Astrocyte (in vitro differentiated cells and primary cell): Measurements from ENCODE around the gene GCLM. TPM values are rescaled to one million over a fixed set of nuclear protein-coding genes. Genes with fewer than 3 reads are reported as not detected.

Source experiments
- DNase-seq: peaks from one replicate; pipeline ENCODE4 v3.0.0-alpha.2; 2010; ENCODE audit warnings: low read depth
- FAIRE-seq: peaks from 2 replicates; lab custom pipeline; 2011; peaks lifted over from hg19 to GRCh38; lab: Jason Lieb, UNC
- H2AFZ ChIP-seq: 2 replicates; pipeline ENCODE4 v1.6.0; 2012; ENCODE audit warnings: low read depth, low read length, inconsistent platforms
- H3K27ac ChIP-seq: 2 replicates; pipeline ENCODE4 v1.5.1; 2011; ENCODE audit warnings: low read depth, low read length, inconsistent platforms
- H3K27me3 ChIP-seq: 2 replicates; pipeline ENCODE4 v1.6.0; 2011; ENCODE audit warnings: low read length, inconsistent platforms; ENCODE audit not compliant: insufficient read depth
- H3K36me3 ChIP-seq: 2 replicates; pipeline ENCODE4 v1.5.1; 2011; ENCODE audit warnings: low read length, inconsistent platforms; ENCODE audit not compliant: insufficient read depth
- H3K4me1 ChIP-seq: 2 replicates; pipeline ENCODE4 v1.5.1; 2011; ENCODE audit warnings: low read length, inconsistent platforms; ENCODE audit not compliant: insufficient read depth
- H3K4me2 ChIP-seq: 2 replicates; pipeline ENCODE4 v1.6.0; 2012; ENCODE audit warnings: low read length, inconsistent platforms
- H3K4me3 ChIP-seq: 2 replicates; pipeline ENCODE4 v1.5.1; 2011; ENCODE audit warnings: low read depth, mild to moderate bottlenecking, low read length, inconsistent platforms; ENCODE audit not compliant: insufficient read depth
- H3K79me2 ChIP-seq: 2 replicates; pipeline ENCODE4 v1.6.0; 2012; ENCODE audit warnings: mild to moderate bottlenecking, low read length, inconsistent platforms; ENCODE audit not compliant: insufficient read depth
- H3K9ac ChIP-seq: 2 replicates; pipeline ENCODE4 v1.6.0; 2012; ENCODE audit warnings: mild to moderate bottlenecking, low read length, inconsistent platforms
- H3K9me3 ChIP-seq: 2 replicates; pipeline ENCODE4 v1.5.1; 2012; ENCODE audit warnings: low read depth, mild to moderate bottlenecking, low read length, inconsistent platforms; ENCODE audit not compliant: insufficient read depth
- H4K20me1 ChIP-seq: 2 replicates; pipeline ENCODE4 v1.6.0; 2012; ENCODE audit warnings: low read length, inconsistent platforms; ENCODE audit not compliant: insufficient read depth
- H3K27ac Mint-ChIP-seq: one replicate; pipeline ENCODE4 v1.8.0; 2021; ENCODE audit warnings: mild to moderate bottlenecking, mixed read lengths; ENCODE audit not compliant: unreplicated experiment
- H3K27me3 Mint-ChIP-seq: one replicate; pipeline ENCODE4 v1.8.0; 2021; ENCODE audit warnings: low read depth, mixed read lengths; ENCODE audit not compliant: unreplicated experiment
- H3K36me3 Mint-ChIP-seq: one replicate; pipeline ENCODE4 v1.8.0; 2021; ENCODE audit warnings: low read depth, mixed read lengths; ENCODE audit not compliant: unreplicated experiment
- H3K4me1 Mint-ChIP-seq: one replicate; pipeline ENCODE4 v1.8.0; 2021; ENCODE audit warnings: low read depth, mixed read lengths; ENCODE audit not compliant: unreplicated experiment
- H3K4me3 Mint-ChIP-seq: one replicate; pipeline ENCODE4 v1.8.0; 2021; ENCODE audit warnings: mild to moderate bottlenecking, moderate library complexity, mixed read lengths; ENCODE audit not compliant: unreplicated experiment
- H3K9me3 Mint-ChIP-seq: one replicate; pipeline ENCODE4 v1.8.0; 2021; ENCODE audit warnings: mild to moderate bottlenecking, mixed read lengths; ENCODE audit not compliant: unreplicated experiment
- CTCF ChIP-seq: IDR thresholded peaks from 2 replicates; pipeline ENCODE4 v1.5.1; 2011; ENCODE audit warnings: low read depth, mild to moderate bottlenecking, inconsistent platforms, low read length, moderate library complexity; ENCODE audit not compliant: insufficient read depth
- EZH2 ChIP-seq: IDR thresholded peaks from 2 replicates; pipeline ENCODE4 v1.6.1; 2012; ENCODE audit warnings: mild to moderate bottlenecking, low read length, inconsistent platforms; ENCODE audit not compliant: insufficient read depth
- total RNA-seq: library from RNA; stranded (reverse); gene quantifications from 2 replicates; pipeline ENCODE4 v1.2.1, GENCODE V29; 2021

Gene GCLM
- total RNA-seq, 1 donor from 2014 or later: 27.5 TPM

GRCh38 chr1:93938461-93939145 is 29.4 kb upstream of the GCLM start:
- no peaks in the 10 kb centered on the region for H4K20me1 ChIP-seq

GRCh38 chr1:93937997-93938396 is 28.8 kb upstream of the GCLM start:
- Mint-ChIP-seq H3K36me3 (peaks cover 2% of the 10 kb centered on the region), H3K27ac (no peak overlapping the region), H3K4me3 (no peak overlapping the region), H3K4me1 (no peaks in the 10 kb centered on the region), H3K9me3 (peaks cover 18% of the 10 kb centered on the region), H3K27me3 (peaks cover 2% of the 10 kb centered on the region)
- Histone ChIP-seq H3K4me2 (no peak overlapping the region), H2AFZ (no peak overlapping the region), H3K36me3 (no peaks in the 10 kb centered on the region), H3K9ac (no peak overlapping the region), H3K27me3 (peaks cover under 1% of the 10 kb centered on the region), H3K4me1 (no peaks in the 10 kb centered on the region), H3K27ac (no peak overlapping the region), H3K79me2 (no peaks in the 10 kb centered on the region), H3K9me3 (no peaks in the 10 kb centered on the region), H3K4me3 (no peak overlapping the region), H4K20me1 (no peaks in the 10 kb centered on the region)
- DNase-seq (no peak), FAIRE-seq (no peak)
- TF ChIP-seq CTCF (no peak), EZH2 (no peak)

More at GRCh38 chr1:93938461-93939145, 29.4 kb upstream of the GCLM start:
- Histone ChIP-seq H2AFZ (no peak overlapping the region), H3K9me3 (no peaks in the 10 kb centered on the region), H3K79me2 (no peaks in the 10 kb centered on the region), H3K27ac (no peak overlapping the region), H3K27me3 (peaks cover 2% of the 10 kb centered on the region), H3K4me1 (no peaks in the 10 kb centered on the region), H3K4me3 (no peak overlapping the region), H3K4me2 (no peak overlapping the region), H3K9ac (no peak overlapping the region), H3K36me3 (no peaks in the 10 kb centered on the region)
- H3K9me3 Mint-ChIP-seq: peaks cover 18% of the 10 kb centered on the region
- no peak for TF ChIP-seq EZH2
- no peak for TF ChIP-seq CTCF
- H3K4me3 Mint-ChIP-seq: no peak overlapping the region
- DNase-seq (no peak), FAIRE-seq (no peak)
- H3K27ac Mint-ChIP-seq: no peak overlapping the region
- no peaks in the 10 kb centered on the region for H3K4me1 Mint-ChIP-seq
- H3K36me3 Mint-ChIP-seq: peaks cover 2% of the 10 kb centered on the region
- H3K27me3 Mint-ChIP-seq: peaks cover 2% of the 10 kb centered on the region

GRCh38 chr1:93925206-93925605 is 16.0 kb upstream of the GCLM start:
- H3K27me3 Mint-ChIP-seq: no peaks in the 10 kb centered on the region
- no peak overlapping the region for H3K9ac ChIP-seq
- no peaks in the 10 kb centered on the region for H3K27me3 ChIP-seq
- H2AFZ ChIP-seq: no peak overlapping the region
- H3K4me2 ChIP-seq: no peak overlapping the region
- no peak overlapping the region for H3K4me3 ChIP-seq
- H3K9me3 ChIP-seq: no peaks in the 10 kb centered on the region
- no peak overlapping the region for H3K27ac Mint-ChIP-seq
- no peak overlapping the region for H3K4me3 Mint-ChIP-seq
- H3K79me2 ChIP-seq: no peaks in the 10 kb centered on the region
- FAIRE-seq (no peak), DNase-seq (no peak)
- peaks cover 3% of the 10 kb centered on the region for H3K9me3 Mint-ChIP-seq
- H3K4me1 Mint-ChIP-seq: no peaks in the 10 kb centered on the region
- no peaks in the 10 kb centered on the region for H4K20me1 ChIP-seq
- no peak overlapping the region for H3K27ac ChIP-seq
- no peaks in the 10 kb centered on the region for H3K4me1 ChIP-seq
- no peaks in the 10 kb centered on the region for H3K36me3 Mint-ChIP-seq
- H3K36me3 ChIP-seq: no peaks in the 10 kb centered on the region
- TF ChIP-seq EZH2: no peak
- no peak for TF ChIP-seq CTCF
